Lung (tissue), 12 donors: ENCODE measurements around the gene TRPM2. TPM values are rescaled to one million over a fixed set of nuclear protein-coding genes. Genes with fewer than 3 reads are reported as not detected.

ENCODE experiments used
- ATAC-seq: fragments of 200-7000 bp; cut with Tn5 transposase; one replicate; pipeline ENCODE4 v1.9.1; 2020; ENCODE audit warnings: moderate number of reproducible peaks; ENCODE audit not compliant: insufficient read depth, low FRiP score
- DNase-seq, 3 donors: peaks; one replicate each; pipeline ENCODE4 v3.0.0-alpha.2; 2013 to 2017
- H3K27ac ChIP-seq, 2 donors: one replicate each; pipeline ENCODE4 v1.5.1; 2013; ENCODE audit warnings: mild to moderate bottlenecking in 2 of 2, moderate library complexity in 2 of 2, control low read depth in 1 of 2, inconsistent platforms in 1 of 2, low read depth in 1 of 2, low read length in 1 of 2
- H3K27me3 ChIP-seq, 3 donors: one replicate each; pipeline ENCODE4 v1.5.1; 2013; ENCODE audit warnings: low read length in 2 of 3; ENCODE audit not compliant: control insufficient read depth in 3 of 3, insufficient read depth in 3 of 3
- H3K36me3 ChIP-seq, 4 donors: one replicate each; pipeline ENCODE4 v1.5.1; 2013; ENCODE audit warnings: low read length in 4 of 4, mild to moderate bottlenecking in 1 of 4, moderate library complexity in 1 of 4; ENCODE audit not compliant: control insufficient read depth in 4 of 4, insufficient read depth in 4 of 4
- H3K4me1 ChIP-seq, 5 donors: one replicate each; pipeline ENCODE4 v1.5.1; 2013; ENCODE audit warnings: low read length in 5 of 5, mild to moderate bottlenecking in 2 of 5, moderate library complexity in 1 of 5; ENCODE audit not compliant: control insufficient read depth in 5 of 5, insufficient read depth in 5 of 5
- H3K4me3 ChIP-seq: one replicate; pipeline ENCODE4 v1.5.1; 2013; ENCODE audit warnings: mild to moderate bottlenecking, control low read depth, moderate library complexity
- H3K9ac ChIP-seq, 2 donors: one replicate each; pipeline ENCODE4 v1.5.1; 2013; ENCODE audit warnings: low read length in 2 of 2, control low read depth in 1 of 2; ENCODE audit not compliant: insufficient read depth in 1 of 2
- H3K9me3 ChIP-seq, 4 donors: one replicate each; pipeline ENCODE4 v1.5.1; 2013; ENCODE audit warnings: low read length in 3 of 4, mild to moderate bottlenecking in 1 of 4, moderate library complexity in 1 of 4; ENCODE audit not compliant: control insufficient read depth in 4 of 4, insufficient read depth in 3 of 4
- CTCF ChIP-seq: IDR thresholded peaks from 2 replicates; pipeline ENCODE4 v1.5.1; 2012; ENCODE audit warnings: mild to moderate bottlenecking; ENCODE audit errors: control extremely low read depth, extremely low read depth
- WGBS, 2 donors: extraction: QIAGEN DNeasy Blood & Tissue Kit; methylation state at CpG; one replicate each; pipeline ENCODE4 v1.1.7; 2013; 5-methylcytosine and 5-hydroxymethylcytosine counted together
- polyA plus RNA-seq, 2 donors: library from polyadenylated mRNA; stranded (reverse); fragments of 200-250 nt; gene quantifications; one replicate each; pipeline ENCODE4 v1.2.1, GENCODE V29; 2013
- total RNA-seq, 2 donors: library from RNA; depleted of rRNA in 1 of 2; stranded (reverse); fragments of >200 nt in 1 of 2; gene quantifications; one replicate each; pipeline ENCODE4 v1.2.1, GENCODE V29; 2014 to 2021
- donor health status: control.
- donor health status: control.
- donor health status: Bipolar disorder and iron deficiency.
- donor health status: healthy.
- donor health status: DM: yes; HTN: yes; CAD: no.

Gene TRPM2
- total and polyA plus RNA-seq, 4 donors: 5.9 to 26.2 (median 10.3) TPM

DNA sequence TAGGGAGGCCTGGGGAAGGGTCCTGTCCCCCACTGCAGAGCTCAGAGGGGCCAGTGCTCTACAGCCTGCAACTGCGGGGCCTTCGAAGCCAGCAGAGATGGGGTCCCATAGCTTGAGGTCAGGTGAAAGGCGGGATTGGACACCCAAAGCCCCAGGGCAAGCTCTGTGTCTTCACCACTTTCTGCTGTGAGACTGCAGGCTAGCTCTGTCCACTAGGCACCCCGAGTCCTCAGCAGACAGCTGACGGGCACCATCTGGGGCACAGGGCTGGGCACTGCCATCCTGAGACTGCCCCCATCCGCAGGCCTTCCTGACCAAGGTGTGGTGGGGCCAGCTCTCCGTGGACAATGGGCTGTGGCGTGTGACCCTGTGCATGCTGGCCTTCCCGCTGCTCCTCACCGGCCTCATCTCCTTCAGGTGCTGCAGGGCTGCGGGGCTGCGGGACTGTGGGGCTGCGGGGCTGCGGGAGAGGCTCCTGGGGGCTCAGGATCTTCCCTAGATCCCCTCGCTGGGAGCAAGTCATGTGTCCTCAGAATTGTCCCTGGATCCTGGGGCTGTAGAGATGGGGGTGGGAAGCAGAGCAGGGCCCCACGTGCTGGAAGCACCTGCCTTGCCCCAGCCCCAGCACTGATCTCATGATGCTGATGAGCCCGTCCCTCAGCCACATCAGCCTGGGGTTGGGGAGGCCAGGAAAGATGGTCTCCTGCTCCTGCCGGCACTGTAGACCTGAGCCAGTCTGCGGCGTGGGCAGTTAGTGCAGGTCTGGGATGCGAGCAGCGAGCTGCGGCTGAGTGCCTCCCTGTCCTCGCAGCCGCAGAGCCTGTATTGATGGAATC lies 46.8 kb downstream of the TRPM2 start:
- H3K27me3 ChIP-seq: no peaks in the 10 kb centered on the region
- no peak overlapping the region for H3K4me3 ChIP-seq
- H3K27ac ChIP-seq: no peak overlapping the region
- no peak for ATAC-seq
- no peaks in the 10 kb centered on the region for H3K36me3 ChIP-seq
- TF ChIP-seq CTCF: no peak
- H3K4me1 ChIP-seq: no peaks in the 10 kb centered on the region
- H3K9ac ChIP-seq: no peak overlapping the region
- WGBS, 2 donors: 87 to 92% methylated on average over 24 to 25 of the region's 25 CpGs
- peaks cover 0 to 5% (median 0%) of the 10 kb centered on the region in 4 donors for H3K9me3 ChIP-seq
- no peak for DNase-seq

- H3K36me3 ChIP-seq: no peaks in the 10 kb centered on the region
- H3K4me3 ChIP-seq: no peak overlapping the region
- 79 to 81% methylated on average over 14 of the region's 14 CpGs for WGBS, 2 donors
- no peak overlapping the region for H3K27ac ChIP-seq
- ATAC-seq (no peak), DNase-seq (no peak)
- no peak overlapping the region for H3K9ac ChIP-seq
- peaks cover 0 to 5% (median 0%) of the 10 kb centered on the region in 4 donors for H3K9me3 ChIP-seq
- no peak for TF ChIP-seq CTCF
- no peaks in the 10 kb centered on the region for H3K27me3 ChIP-seq
- no peaks in the 10 kb centered on the region for H3K4me1 ChIP-seq
Observed at GRCh38 chr21:44400791-44401385, 47.5 kb downstream of the TRPM2 start.

GRCh38 chr21:44401386-44402160 lies 48.2 kb downstream of the TRPM2 start:
- ATAC-seq (no peak), DNase-seq (no peak)
- H3K9ac ChIP-seq: no peak overlapping the region
- H3K4me1 ChIP-seq: no peaks in the 10 kb centered on the region
- no peak overlapping the region for H3K27ac ChIP-seq
- no peaks in the 10 kb centered on the region for H3K27me3 ChIP-seq
- WGBS, 2 donors: 86 to 89% methylated on average over 32 of the region's 32 CpGs
- H3K36me3 ChIP-seq: no peaks in the 10 kb centered on the region
- TF ChIP-seq CTCF: no peak
- H3K4me3 ChIP-seq: no peak overlapping the region
- peaks cover 0 to 5% (median 0%) of the 10 kb centered on the region in 4 donors for H3K9me3 ChIP-seq
